ENCODE data around the gene SYNDIG1.
A peak's percentile ranks its signal among the peaks of the same experiment; 100 is the strongest.
"Not testable (repeated sequence)": the region's sequence is repeated elsewhere in the genome, so short reads cannot be mapped to it uniquely, and the experiment has no call there.

SYNDIG1 gene

DNA sequence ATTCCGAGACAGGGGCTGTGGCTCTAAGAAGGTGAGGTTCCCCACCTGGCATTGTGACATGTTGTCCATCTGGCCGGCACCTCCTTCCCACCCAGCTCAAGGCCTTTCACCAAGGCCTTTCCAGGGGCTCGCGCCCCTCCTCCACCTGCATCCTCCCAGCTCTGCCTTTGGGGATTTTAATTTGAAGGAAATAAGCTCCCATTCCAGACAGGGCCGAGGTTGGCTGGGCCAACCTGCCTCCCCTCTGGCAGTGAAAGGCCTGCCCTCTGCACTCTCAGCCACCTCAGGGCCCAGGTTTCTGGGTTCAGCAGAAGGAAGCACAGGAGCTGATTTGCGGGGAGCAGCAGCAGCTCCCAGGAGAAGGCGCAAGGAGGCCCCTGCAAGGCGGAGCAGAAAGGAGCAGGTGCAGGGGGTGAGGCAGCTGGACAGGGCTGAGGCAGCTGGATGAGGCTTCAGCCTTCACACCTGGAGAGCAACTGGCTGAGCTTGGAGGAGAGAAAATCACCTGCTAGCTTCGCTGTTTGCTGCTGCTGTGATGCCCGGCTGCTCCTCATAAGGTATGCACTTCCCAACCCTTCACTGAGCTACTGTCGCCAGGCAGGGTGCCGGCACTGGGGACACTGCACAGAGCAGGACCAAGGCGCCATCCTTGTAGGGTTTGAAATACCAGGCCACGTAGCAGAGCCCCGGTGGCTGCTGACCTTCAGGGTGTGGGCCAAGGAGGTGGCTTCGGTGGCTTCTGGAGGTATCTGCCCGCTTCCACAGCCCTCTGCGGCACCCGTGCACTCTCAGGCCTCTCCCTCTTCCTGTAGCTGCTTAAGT, 147.0 kb downstream of the SYNDIG1 start:
- DNase-seq = peak; percentile 11

DNA sequence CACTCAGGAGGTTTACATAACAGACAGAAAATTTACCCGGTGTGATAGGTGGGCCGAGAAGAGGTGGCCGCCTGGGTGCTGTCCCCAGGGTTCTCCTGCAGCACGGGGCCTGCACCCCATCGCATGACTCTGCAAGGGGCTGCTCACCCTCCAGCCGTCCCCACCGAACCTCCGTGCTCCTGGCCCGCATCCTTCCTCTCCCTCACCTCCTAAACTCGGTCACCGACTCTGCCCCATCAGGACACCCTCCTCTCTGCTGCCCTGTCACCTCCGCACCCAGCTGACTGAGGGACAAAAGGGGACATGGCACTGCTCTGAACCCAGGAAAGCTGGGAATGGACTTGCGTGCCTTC, 147.6 kb downstream of the SYNDIG1 start:
- DNase-seq = no peak

DNA sequence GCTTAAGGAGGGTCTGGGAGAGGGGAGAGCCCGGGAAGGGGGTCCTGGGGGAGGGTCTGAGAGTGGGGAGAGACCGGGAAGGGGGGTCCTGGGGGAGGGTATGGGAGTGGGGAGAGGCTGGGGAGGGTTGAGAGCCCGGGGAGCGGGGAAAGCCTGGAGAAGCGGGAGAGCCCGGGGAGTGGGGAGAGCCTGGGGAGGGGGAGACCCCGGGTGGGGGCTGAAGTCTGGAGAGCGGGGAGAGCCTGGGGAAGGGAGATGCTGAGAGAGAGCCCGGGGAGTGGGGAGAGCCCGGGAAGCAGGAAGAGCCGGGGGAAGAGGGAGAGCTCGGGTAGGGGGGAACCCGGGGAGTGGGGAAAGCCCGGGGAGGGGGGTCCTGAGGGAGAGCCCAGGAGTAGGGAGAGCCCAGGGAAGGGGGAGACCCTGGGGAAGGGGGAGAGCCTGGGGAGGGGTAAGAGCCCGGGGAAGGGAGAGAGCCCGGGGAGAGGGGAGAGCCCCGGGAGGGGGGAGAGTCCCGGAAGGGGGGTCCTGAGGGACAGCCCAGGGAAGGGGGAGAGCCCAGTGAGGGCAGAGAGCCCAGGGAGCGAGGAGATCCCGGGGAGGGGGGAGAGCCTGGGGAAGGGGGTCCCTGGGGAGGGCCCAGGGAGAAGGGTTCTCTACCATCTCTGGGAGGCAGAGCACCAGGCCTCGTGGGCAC, 148.5 kb downstream of the SYNDIG1 start:
- no peak for DNase-seq

DNA sequence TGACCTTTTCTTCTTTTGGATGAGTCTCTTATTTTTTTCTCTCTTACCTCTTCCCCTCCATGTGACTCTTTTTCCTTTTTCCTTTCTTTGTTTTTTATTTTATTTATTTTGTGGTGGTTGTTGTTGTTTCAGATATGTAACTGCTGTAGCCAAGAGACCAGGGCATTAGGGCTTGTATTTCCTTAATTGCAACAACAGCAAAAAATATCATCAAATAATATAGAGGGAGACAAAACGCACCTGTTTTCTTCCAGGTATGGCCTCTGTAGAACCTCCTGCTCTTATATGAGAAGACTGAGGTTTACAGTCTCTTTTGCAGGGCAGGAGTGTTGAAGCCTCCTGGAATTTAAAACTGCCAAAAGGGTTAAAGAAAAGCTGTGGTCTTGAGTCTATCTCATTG, 149.3 kb downstream of the SYNDIG1 start:
- DNase-seq = no peak

DNA sequence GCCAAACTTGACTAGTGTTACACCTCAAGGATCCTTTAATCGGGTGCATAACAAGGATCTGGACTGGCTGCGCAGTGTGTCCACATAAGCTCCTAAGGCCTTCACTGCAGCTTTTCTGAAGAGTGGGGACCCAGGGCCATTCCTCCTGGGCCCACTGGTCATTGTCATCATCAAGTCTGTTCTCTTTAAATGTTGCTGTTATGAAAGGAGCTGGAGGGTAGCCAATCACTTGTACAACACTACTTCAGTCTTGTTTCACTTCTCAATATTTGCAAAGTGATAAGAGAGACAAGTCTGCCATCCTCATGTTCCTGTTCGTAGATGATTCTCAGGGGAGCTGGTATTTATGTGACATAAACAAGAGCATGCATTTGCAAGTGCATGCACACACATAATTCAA, 149.8 kb downstream of the SYNDIG1 start:
- DNase-seq = no peak

DNA sequence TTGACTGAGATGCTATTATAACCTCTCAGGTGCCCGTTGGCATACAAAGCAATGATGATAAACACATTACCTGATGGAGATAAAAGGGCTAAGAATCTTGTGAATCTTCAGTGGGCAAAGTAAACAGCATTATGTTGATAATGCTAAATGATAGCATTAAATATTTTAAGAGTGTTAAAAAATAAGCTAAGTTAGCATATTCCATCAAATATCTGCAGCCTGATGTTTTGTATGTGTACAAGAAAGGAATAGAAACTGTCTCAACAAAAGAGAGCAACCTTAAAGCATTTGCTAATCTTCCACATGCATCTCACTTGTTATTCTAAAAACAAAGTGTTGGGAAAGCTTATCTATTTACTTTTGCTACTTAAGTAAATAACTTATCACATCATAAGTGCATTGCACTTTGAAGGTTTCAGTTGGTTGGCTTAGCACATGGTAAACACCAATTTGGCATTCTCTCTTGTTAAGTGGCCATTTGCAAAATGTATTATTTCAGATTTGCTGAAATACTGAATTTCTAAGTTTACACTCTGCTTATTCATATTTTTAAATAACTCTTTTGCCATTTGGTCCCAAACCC, 151.6 kb downstream of the SYNDIG1 start:
- no peak for DNase-seq

DNA sequence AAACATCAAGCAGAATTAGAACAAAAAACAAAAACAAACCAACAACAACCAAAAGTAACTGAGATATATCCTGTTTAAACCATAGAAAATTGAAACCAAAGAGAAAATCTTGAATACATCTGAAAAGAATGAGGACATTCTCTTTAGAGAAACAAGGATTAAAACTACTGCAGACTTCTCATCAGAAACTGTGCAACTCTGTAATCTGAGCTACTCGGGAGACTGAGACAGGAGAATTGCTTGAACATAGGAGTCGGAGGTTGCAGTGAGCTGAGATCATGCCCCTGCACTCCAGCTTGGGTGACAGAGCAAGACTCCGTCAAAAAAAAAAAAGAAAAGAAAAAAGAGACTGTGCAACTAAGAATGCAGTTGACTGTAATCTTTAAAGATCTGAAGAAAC, 153.4 kb downstream of the SYNDIG1 start:
- no peak for DNase-seq

DNA sequence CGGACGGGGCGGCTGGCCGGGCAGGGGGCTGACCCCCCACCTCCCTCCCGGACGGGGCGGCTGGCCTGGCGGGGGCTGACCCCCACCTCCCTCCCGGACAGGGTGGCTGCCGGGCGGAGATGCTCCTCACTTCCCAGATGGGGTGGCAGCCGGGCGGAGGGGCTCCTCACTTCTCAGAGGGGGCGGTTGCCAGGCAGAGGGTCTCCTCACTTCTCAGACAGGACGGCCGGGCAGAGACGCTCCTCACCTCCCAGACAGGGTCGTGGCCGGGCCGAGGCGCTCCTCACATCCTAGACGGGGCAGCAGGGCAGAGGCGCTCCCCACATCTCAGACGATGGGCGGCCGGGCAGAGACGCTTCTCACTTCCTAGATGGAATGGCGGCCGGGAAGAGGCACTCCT, 156.7 kb downstream of the SYNDIG1 start:
- not testable (repeated sequence) for DNase-seq

DNA sequence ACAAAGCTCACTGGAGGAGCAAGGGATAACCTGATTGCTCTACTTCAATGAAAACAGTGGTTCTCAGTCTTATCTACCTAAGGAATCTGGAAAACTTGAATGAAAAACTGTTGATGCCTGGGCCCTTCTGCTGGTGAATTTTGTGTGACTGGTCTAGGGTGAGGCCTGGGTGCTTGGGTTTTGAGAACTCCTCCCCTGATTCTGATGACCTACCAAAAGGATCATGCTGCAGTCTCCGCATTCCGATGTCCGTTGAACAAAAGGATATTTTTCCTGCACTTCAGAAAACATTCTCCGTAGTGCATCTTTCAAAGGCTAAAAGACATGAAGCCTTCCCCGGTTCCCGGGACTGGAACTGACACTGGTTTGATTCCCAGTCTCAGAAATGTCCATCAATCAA, 157.9 kb downstream of the SYNDIG1 start:
- no peak for DNase-seq

DNA sequence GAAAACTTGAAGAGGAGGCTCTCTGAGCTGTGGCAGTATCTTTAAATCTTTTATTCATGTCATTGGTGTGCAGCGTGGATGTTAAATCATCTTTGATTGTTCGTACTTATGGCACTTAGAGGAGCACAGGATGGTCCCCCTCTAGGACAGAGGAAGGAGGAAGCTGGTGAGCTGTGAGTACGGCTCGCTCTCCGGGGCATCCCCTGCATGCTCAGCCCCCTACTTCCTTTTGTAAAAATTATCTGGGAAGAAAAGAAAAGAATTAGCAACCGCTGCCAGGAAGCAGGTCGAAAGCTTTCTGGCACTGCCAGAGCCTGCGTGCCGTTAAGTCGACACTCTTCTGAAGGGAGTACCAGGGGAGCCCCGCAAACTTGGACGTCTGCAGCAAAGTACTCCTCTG, 158.5 kb downstream of the SYNDIG1 start:
- DNase-seq = no peak

DNA sequence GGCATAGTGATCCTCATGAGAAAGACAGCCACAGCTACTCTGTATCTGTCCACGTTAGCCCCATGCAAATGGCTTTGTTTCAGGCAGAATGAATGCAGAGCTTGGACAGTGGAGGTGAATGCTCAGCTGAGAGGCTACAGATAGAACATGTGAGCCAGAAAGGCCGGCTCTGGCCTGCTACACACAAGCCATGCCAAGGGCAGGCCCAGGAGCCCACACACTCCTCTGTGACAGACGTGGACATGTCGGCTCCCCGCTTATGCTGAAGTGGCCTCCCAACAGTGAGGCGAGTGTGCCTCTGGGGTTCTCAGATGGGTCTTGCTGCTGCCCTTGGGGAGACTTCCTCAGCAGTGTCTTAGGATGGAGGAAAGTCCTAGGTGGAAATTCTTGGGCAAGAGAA, 159.6 kb downstream of the SYNDIG1 start:
- DNase-seq = no peak

DNA sequence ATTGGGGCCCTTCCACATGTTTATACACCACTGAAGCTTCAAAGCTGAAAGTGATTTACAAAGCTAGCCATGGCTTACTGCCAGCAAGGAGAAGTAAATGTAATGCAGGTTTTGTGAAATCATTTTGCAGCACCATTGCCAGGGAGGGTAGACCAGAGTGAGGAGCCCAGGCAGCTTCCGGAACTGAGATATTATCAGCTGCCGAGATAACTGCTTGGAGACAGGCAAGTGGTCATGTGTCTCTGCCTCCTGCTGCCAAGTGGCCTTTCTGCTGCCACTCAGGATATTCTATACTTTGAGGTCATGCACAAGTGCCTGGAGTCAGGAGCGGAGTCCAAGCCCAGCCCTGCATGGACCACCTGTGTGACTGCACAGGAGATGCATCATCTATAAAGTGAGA, 160.2 kb downstream of the SYNDIG1 start:
- no peak for DNase-seq

DNA sequence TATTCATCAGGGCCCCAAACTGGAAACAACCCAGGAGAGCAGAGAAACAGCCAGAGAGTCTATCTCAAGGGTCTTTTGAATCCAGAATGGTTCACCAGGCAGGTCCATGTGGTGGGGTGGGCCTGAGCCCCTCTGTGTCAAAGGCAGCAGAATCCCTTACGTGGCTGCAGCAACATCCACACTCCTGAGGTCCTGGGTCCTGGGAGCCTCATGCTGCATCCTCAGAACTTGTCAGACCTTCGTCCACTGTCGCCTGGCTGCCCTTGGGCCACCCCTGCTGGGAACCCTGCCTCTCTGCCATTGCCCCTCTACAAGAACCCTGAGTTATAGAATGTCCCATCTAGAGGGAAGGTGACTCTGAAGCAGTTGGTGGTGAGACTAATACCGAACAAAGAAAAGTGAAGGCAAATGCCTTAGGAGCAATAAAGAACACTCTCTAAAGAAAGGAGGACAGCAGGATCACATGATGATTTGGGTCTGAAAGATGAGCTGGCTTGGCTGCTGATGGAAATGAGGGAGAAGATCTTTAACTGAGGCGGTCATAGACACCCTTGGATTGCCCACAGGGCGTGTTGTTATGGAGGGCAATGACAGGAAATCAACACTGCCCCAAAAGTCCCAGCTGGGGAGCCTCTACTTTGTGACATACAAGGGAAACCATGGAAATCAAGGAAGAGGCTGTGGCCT, 161.2 kb downstream of the SYNDIG1 start:
- DNase-seq = no peak

DNA sequence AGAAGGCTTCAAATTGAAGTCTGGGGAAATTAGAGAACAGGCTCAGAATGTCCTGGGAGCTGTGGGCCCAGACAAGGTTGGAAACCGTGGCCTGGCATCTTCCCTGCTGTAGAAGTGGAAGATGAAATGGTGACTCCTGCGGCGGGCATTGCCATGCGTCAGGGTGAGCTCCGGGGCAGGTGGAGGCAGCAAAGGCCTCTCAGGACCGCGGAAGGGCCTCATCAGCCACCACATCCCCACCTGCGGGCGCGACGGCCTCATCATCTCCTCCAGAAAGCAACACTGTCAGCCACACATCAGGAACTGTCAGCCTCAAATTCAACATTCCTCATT, 161.7 kb downstream of the SYNDIG1 start:
- DNase-seq = no peak

DNA sequence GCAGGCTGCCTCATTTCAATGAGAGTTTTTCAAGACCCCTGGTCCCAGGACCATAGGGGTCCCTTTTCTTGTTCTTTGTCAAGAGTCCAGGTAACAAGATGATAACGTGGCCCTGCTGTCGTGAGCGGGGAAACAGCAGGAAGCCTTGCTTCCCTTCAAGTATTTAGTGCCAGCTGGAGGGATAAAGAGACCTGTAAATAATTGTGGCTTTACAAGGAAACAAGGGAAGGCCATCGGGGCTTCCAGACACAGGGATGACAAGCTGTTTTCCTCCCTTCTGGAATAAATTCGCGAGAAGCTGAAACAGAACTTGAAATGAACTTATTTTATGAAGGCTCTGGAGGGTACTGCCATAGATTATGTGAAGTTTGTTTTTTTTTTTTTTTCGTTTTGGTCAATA, 163.2 kb downstream of the SYNDIG1 start:
- no peak for DNase-seq

DNA sequence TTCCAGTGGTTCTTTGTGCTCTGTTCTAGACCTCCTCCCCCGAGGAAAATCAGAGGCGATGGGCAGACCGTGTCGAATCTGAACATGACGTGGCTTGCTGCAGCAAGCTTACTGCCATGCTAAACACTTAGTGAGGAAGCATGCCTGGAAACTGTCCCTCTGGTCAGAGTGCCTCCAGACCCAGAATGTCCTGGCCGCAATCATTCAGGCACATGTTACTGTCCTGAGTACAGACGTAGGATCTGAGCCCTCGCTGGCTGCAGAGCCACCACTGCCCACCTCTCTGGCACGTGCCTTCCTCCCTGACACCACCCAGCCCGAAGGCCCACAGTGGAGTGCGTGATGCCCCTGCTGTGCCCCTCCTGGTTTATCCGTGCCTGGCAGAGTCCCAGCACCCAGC, 163.6 kb downstream of the SYNDIG1 start:
- no peak for DNase-seq

DNA sequence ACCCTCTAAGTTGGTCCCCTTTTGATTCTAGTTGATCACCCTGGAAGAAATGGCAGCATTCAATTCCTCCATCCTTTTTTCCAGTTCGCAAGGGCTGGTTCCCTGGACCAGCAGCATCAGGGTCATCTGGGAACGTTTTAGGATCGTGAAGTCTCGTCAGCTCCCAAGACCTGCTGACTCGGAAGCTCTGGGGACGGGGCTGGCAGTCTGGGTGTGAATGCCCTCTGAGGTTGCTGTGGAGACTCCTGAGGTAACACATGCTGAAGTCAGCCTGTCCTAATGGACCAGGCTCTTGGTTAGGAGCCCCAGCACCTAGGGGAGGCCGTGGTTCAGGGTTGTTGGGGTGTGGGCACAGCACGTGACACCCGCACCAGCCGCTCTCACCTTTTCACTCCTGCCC, 164.1 kb downstream of the SYNDIG1 start:
- no peak for DNase-seq

DNA sequence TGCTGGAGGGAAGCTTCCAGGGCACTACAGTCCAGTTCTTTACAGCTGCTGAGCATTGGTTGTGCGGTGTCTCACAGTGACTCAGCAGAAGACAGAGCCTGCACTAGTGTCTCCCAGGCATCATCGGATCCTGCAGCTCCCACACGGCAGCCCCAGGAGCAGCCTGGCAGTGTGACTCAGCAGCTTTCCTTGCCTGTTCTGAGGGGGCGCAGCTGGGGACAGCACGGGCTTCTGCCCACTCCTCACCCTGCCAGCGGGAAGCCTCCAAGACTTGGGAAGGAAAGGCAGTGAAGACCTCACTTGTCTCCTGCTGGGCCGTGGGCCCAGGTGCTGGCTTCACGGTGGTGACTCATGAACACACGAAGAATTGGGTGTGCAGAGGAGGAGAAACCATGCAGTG, 165.4 kb downstream of the SYNDIG1 start:
- no peak for DNase-seq

DNA sequence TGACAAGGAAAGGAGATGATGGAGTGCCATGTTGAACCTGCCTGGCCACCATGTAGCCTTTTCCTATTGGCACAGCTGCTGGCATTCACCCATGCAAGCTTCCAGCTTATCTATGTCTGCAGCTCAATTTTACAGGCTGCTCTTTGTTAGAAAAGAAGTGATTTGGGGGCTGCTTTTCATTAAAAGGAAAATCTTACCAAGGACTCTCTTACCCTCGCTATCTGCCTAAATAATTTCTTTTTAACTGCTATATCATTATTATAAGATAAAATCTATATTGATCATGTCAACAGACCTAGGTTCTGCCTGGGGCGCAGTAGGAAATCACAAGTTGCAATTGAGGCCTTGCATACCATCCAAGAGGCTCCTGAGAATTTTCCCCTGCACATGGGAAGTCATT, 167.2 kb downstream of the SYNDIG1 start:
- no peak for DNase-seq

DNA sequence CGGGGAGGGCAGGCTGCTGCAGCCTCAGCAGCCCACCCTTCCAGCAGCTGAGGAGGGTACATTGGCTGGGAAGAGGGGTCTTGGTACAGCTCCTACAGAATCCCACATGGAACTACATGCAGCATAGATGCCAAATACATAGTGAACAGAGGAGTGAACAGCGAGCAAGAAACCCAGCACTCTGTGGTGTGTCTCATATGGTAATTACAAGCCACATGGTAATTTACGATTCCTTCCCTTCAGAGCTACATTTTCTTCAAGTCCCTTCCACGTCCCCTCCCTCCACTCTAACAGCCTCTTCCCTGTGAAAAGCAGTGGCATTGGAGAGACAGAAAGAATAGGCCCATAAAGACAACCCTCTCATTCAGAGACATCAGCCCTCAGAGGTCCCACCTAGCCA, 167.7 kb downstream of the SYNDIG1 start:
- no peak for DNase-seq

DNA sequence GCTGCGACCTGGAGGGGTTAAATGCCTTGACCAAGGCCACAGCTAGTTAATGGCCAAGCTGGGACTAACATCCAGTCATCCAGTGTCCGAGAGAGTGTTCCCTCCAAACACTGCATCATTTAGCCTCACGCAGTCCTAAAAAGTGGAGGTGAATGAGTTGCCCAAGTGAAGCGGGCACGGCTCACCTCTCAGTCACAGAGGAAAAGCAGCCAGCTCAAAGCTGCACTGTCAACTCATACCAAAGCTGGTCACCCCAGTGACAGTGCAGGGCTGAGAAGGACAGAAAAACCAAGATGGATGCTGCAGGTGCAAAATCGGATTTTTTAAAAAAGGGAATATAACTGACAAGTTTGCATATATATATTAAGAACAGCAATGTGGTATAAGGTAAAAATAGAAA, 168.5 kb downstream of the SYNDIG1 start:
- no peak for DNase-seq

DNA sequence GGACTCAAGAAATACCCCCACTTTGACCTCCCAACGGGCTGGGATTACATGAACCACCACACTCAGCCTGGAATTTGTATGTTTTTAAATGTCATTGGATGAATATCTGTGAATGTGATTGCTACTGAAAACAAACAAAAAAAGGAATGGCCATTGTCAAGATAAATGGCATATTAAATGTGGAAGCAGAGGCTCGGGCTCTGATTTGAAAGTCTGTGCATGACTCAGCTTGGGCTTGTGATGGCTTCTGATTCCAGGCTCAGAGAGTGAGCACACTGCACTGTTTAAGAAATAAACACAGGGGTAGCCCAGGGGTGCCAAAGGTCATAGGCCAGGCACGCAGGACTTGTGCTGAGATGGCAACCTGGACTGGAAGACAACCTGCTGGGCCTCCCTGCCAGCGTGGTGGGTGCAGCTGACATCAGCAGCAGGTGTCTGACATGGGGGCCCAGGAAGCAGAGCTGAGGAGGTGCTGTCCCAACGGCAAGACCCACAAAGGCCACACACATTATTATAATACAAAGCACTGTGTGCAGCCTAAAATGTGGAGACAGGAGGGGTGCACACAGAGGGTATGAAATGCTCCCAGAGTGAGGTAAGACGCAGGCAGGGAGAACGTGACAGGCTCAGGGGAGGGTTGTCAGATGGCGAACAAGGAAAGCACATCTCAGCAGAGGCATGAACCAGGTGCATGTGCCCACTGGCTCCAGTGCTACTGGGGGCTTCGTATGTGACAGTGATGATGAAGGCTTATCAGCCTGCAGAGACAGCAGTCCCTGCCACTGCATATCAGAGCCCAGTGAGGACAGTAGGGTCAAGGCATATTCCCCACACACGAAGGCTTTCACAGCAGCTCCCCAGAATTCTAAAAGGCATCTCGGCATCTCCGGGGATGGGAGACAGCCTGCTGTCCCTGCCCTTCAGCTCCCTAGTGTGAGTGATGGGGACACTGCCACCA, 169.4 kb downstream of the SYNDIG1 start:
- no peak for DNase-seq

DNA sequence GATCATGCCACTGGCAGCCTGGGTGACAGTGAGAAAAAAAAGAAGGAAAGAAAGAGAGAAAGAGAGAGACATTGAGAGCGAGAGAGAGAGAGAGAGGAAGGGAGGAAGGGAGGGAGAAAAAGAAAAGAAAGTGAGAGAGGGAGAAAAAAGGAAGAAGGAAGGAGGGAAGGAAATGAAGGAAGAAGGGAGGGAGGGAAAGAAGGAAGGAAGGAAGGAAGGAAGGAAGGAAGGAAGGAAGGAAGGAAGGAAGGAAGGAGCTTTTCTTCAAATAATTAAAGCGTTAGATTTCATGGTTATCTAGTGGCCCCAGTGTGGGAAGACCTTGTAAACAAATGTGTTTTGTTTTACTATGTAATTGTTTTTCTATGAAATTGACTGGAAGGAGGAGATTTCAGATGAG, 170.8 kb downstream of the SYNDIG1 start:
- no peak for DNase-seq

Data from NCI-H1105 treated with DMSO at 0.1 percent for 48 hours (cell line).